GM23338 (cell line): ENCODE results near the gene NPPA. TPM values are rescaled to one million over a fixed set of nuclear protein-coding genes. Genes with fewer than 3 reads are reported as not detected.

Experiments
- ATAC-seq: fragments of 200-7000 bp; cut with Tn5 transposase; 3 replicates; pipeline ENCODE4 v1.9.1; 2020
- DNase-seq: peaks from one replicate; pipeline ENCODE4 v3.0.0-alpha.2; 2015; ENCODE audit warnings: low spot score
- H2AFZ ChIP-seq: fragments of 200-600 bp; sonication (generic); 2 replicates; pipeline ENCODE4 v1.8.0; 2016; ENCODE audit warnings: antibody characterized with exemption, mild to moderate bottlenecking, moderate library complexity
- H3F3A ChIP-seq: fragments of 200-600 bp; sonication (generic); replicated peaks from 2 replicates; pipeline ENCODE4 v1.8.0; 2017; ENCODE audit warnings: antibody characterized with exemption, mixed run types, low read depth
- H3K27ac ChIP-seq: fragments of 200-600 bp; sonication (generic); 2 replicates; pipeline ENCODE4 v1.6.1; 2016; ENCODE audit warnings: low read depth
- H3K27me3 ChIP-seq: fragments of 200-600 bp; sonication (generic); 2 replicates; pipeline ENCODE4 v1.8.0; 2016; ENCODE audit warnings: mild to moderate bottlenecking, mixed run types, moderate library complexity; ENCODE audit not compliant: insufficient read depth
- H3K36me3 ChIP-seq: fragments of 200-600 bp; sonication (generic); 2 replicates; pipeline ENCODE4 v1.8.0; 2016; ENCODE audit warnings: mild to moderate bottlenecking; ENCODE audit not compliant: insufficient read depth
- H3K4me1 ChIP-seq: fragments of 200-600 bp; sonication (generic); 2 replicates; pipeline ENCODE4 v1.8.0; 2016; ENCODE audit warnings: mild to moderate bottlenecking, moderate library complexity; ENCODE audit not compliant: insufficient read depth
- H3K4me2 ChIP-seq: fragments of 200-600 bp; sonication (generic); 2 replicates; pipeline ENCODE4 v1.7.1; 2017; ENCODE audit warnings: mixed run types
- H3K4me3 ChIP-seq: fragments of 200-600 bp; sonication (generic); 2 replicates; pipeline ENCODE4 v1.6.1; 2016; ENCODE audit warnings: mixed run types
- H3K79me2 ChIP-seq: fragments of 200-600 bp; sonication (generic); replicated peaks from 2 replicates; pipeline ENCODE4 v1.8.0; 2017; ENCODE audit warnings: mild to moderate bottlenecking; ENCODE audit not compliant: insufficient read depth
- H3K9me2 ChIP-seq: fragments of 200-600 bp; sonication (generic); 2 replicates; pipeline ENCODE4 v1.8.0; 2017; ENCODE audit not compliant: insufficient read depth
- H4K20me1 ChIP-seq: fragments of 200-600 bp; sonication (generic); replicated peaks from 2 replicates; pipeline ENCODE4 v1.8.0; 2017; ENCODE audit warnings: mild to moderate bottlenecking; ENCODE audit not compliant: insufficient read depth
- H3K27ac Mint-ChIP-seq: 2 replicates; pipeline ENCODE4 v1.8.0; 2020; ENCODE audit warnings: inconsistent platforms, mild to moderate bottlenecking, moderate library complexity, mixed read lengths
- H3K27me3 Mint-ChIP-seq: 3 replicates; pipeline ENCODE4 v1.8.0; 2022; ENCODE audit warnings: low read depth, mild to moderate bottlenecking, moderate library complexity, mixed read lengths, inconsistent platforms; ENCODE audit not compliant: insufficient read depth, poor library complexity
- H3K36me3 Mint-ChIP-seq: 3 replicates; pipeline ENCODE4 v1.8.0; 2021; ENCODE audit warnings: low read depth, mild to moderate bottlenecking, inconsistent platforms, moderate library complexity, mixed read lengths
- H3K4me1 Mint-ChIP-seq: 3 replicates; pipeline ENCODE4 v1.8.0; 2020; ENCODE audit warnings: mild to moderate bottlenecking, inconsistent platforms, mixed read lengths
- H3K4me3 Mint-ChIP-seq: 3 replicates; pipeline ENCODE4 v1.8.0; 2021; ENCODE audit warnings: moderate library complexity, mild to moderate bottlenecking, inconsistent platforms, mixed read lengths
- H3K9me3 Mint-ChIP-seq: 3 replicates; pipeline ENCODE4 v1.8.0; 2020; ENCODE audit warnings: moderate library complexity, mild to moderate bottlenecking, inconsistent platforms, mixed read lengths
- EZH2 ChIP-seq: fragments of 200-600 bp; sonication (generic); IDR thresholded peaks from one replicate; pipeline ENCODE4 v1.8.0; 2017; ENCODE audit warnings: antibody characterized with exemption, mild to moderate bottlenecking, low read depth; ENCODE audit not compliant: unreplicated experiment
- POLR2AphosphoS5 ChIP-seq: IDR thresholded peaks from 2 replicates; pipeline ENCODE4 v1.6.1; 2016; ENCODE audit warnings: antibody characterized with exemption, low read depth
- polyA plus RNA-seq: library from polyadenylated mRNA; unstranded; fragments of >200 nt; fragmentation: Nextera tagmentation; extraction: Ambion mirVana; gene quantifications from 2 replicates; pipeline ENCODE4 v1.2.1, GENCODE V29; 2016
- total RNA-seq: library from RNA; depleted of rRNA; stranded (reverse); fragments of >200 nt; shearing (Covaris generic); gene quantifications from 2 replicates; pipeline ENCODE4 v1.2.3, GENCODE V29; 2014
- TF ChIP-seq, protein P1 (sequence below), 2 experiments: fragments of 200-600 bp in 1 of 2; sonication (generic) in 1 of 2; conservative IDR thresholded peaks; 2 replicates each; pipeline versions ENCODE4 v1.5.1 to v1.6.1; 2016 to 2017; ENCODE audit warnings: antibody characterized with exemption in 2 of 2, low read depth in 2 of 2, mild to moderate bottlenecking in 2 of 2, moderate library complexity in 1 of 2
- TF ChIP-seq, protein P2 (sequence below): fragments of 250-450 bp; sonication (Bioruptor Pico); IDR thresholded peaks from 2 replicates; pipeline ENCODE4 v1.5.0; 2020; ENCODE audit warnings: mild to moderate bottlenecking, moderate library complexity

The NPPA gene
- total and polyA plus RNA-seq, 2 experiments from 2014 or later = 0.29 TPM; not detected in 1

DNA sequence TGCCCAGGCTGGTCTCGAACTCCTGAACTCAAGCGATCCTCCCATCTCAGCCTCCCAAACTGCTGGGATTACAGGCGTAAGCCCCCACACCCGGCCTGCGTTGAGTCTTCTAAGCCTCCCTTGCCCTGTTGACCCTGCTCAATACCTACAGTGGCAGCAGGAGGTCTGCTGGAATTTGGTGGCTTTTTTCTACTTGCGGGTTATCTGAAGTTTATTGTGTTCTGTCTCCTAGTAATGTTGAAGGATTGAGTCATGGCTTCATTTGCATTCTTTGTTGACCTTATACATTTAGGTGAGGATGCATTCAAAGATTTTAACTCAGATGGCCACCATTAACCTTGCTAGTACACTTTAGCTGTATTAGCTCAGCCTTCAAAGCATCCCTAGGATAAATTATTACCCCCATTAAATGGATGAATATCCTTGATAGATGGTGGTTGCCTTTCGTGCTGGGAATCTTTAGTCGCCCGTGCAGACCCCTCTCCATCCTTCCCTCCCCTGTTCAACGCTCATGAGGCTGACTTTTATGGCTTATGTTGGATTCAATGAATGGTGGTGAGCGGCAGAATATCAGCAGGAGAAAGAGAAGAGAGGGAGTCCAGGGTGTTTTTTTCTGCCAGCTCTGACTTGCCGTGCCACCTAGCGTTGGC is 20.9 kb upstream of the NPPA start:
- no peak for ATAC-seq
- Mint-ChIP-seq H3K4me1 (no peaks in the 10 kb centered on the region), H3K4me3 (no peak overlapping the region), H3K9me3 (no peaks in the 10 kb centered on the region), H3K27me3 (peaks cover 8% of the 10 kb centered on the region), H3K36me3 (no peaks in the 10 kb centered on the region), H3K27ac (no peak overlapping the region)
- H3K27ac ChIP-seq = no peak overlapping the region
- H3K79me2 ChIP-seq = no peaks in the 10 kb centered on the region
- H3K4me1 ChIP-seq = no peaks in the 10 kb centered on the region
- TF ChIP-seq, protein P1, sequence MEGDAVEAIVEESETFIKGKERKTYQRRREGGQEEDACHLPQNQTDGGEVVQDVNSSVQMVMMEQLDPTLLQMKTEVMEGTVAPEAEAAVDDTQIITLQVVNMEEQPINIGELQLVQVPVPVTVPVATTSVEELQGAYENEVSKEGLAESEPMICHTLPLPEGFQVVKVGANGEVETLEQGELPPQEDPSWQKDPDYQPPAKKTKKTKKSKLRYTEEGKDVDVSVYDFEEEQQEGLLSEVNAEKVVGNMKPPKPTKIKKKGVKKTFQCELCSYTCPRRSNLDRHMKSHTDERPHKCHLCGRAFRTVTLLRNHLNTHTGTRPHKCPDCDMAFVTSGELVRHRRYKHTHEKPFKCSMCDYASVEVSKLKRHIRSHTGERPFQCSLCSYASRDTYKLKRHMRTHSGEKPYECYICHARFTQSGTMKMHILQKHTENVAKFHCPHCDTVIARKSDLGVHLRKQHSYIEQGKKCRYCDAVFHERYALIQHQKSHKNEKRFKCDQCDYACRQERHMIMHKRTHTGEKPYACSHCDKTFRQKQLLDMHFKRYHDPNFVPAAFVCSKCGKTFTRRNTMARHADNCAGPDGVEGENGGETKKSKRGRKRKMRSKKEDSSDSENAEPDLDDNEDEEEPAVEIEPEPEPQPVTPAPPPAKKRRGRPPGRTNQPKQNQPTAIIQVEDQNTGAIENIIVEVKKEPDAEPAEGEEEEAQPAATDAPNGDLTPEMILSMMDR (conservative IDR thresholded peaks at IDR 0.05; ENCODE audit: low read depth in 2 of 2) = no peak
- no peak for TF ChIP-seq POLR2AphosphoS5
- no peak for TF ChIP-seq EZH2
- TF ChIP-seq, protein P2, sequence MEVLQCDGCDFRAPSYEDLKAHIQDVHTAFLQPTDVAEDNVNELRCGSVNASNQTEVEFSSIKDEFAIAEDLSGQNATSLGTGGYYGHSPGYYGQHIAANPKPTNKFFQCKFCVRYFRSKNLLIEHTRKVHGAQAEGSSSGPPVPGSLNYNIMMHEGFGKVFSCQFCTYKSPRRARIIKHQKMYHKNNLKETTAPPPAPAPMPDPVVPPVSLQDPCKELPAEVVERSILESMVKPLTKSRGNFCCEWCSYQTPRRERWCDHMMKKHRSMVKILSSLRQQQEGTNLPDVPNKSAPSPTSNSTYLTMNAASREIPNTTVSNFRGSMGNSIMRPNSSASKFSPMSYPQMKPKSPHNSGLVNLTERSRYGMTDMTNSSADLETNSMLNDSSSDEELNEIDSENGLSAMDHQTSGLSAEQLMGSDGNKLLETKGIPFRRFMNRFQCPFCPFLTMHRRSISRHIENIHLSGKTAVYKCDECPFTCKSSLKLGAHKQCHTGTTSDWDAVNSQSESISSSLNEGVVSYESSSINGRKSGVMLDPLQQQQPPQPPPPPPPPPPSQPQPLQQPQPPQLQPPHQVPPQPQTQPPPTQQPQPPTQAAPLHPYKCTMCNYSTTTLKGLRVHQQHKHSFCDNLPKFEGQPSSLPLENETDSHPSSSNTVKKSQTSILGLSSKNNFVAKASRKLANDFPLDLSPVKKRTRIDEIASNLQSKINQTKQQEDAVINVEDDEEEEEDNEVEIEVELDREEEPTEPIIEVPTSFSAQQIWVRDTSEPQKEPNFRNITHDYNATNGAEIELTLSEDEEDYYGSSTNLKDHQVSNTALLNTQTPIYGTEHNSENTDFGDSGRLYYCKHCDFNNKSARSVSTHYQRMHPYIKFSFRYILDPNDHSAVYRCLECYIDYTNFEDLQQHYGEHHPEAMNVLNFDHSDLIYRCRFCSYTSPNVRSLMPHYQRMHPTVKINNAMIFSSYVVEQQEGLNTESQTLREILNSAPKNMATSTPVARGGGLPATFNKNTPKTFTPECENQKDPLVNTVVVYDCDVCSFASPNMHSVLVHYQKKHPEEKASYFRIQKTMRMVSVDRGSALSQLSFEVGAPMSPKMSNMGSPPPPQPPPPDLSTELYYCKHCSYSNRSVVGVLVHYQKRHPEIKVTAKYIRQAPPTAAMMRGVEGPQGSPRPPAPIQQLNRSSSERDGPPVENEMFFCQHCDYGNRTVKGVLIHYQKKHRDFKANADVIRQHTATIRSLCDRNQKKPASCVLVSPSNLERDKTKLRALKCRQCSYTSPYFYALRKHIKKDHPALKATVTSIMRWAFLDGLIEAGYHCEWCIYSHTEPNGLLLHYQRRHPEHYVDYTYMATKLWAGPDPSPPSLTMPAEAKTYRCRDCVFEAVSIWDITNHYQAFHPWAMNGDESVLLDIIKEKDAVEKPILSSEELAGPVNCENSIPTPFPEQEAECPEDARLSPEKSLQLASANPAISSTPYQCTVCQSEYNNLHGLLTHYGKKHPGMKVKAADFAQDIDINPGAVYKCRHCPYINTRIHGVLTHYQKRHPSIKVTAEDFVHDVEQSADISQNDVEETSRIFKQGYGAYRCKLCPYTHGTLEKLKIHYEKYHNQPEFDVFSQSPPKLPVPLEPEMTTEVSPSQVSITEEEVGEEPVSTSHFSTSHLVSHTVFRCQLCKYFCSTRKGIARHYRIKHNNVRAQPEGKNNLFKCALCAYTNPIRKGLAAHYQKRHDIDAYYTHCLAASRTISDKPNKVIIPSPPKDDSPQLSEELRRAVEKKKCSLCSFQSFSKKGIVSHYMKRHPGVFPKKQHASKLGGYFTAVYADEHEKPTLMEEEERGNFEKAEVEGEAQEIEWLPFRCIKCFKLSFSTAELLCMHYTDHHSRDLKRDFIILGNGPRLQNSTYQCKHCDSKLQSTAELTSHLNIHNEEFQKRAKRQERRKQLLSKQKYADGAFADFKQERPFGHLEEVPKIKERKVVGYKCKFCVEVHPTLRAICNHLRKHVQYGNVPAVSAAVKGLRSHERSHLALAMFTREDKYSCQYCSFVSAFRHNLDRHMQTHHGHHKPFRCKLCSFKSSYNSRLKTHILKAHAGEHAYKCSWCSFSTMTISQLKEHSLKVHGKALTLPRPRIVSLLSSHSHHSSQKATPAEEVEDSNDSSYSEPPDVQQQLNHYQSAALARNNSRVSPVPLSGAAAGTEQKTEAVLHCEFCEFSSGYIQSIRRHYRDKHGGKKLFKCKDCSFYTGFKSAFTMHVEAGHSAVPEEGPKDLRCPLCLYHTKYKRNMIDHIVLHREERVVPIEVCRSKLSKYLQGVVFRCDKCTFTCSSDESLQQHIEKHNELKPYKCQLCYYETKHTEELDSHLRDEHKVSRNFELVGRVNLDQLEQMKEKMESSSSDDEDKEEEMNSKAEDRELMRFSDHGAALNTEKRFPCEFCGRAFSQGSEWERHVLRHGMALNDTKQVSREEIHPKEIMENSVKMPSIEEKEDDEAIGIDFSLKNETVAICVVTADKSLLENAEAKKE = no peak
- no peaks in the 10 kb centered on the region for H3F3A ChIP-seq
- H2AFZ ChIP-seq = no peak overlapping the region
- no peaks in the 10 kb centered on the region for H3K36me3 ChIP-seq
- H3K27me3 ChIP-seq = no peaks in the 10 kb centered on the region
- H3K4me3 ChIP-seq = no peak overlapping the region
- DNase-seq = no peak
- H3K4me2 ChIP-seq = no peak overlapping the region
- H4K20me1 ChIP-seq = no peaks in the 10 kb centered on the region
- no peaks in the 10 kb centered on the region for H3K9me2 ChIP-seq
